BJ (cell line): ENCODE measurements around the gene CD4. TPM values are rescaled to one million over a fixed set of nuclear protein-coding genes. Genes with fewer than 3 reads are reported as not detected.
A peak's percentile ranks its signal among the peaks of the same experiment; 100 is the strongest.

Experiments
- CTCF ChIA-PET: fragments of 350-600 bp; formaldehyde crosslinking; extraction: SDS; loops from one replicate; lab custom pipeline; 2021; ENCODE audit warnings: antibody characterized with exemption, inconsistent platforms; lab: Yijun Ruan, JAX
- POLR2A ChIA-PET: fragments of 300-600 bp; sonication (Branson Sonifier 250); formaldehyde crosslinking; extraction: SDS; loops from one replicate; lab custom pipeline; 2021; ENCODE audit warnings: antibody characterized with exemption; lab: Charles Lee
- DNase-seq: peaks from one replicate; pipeline ENCODE4 v3.0.0-alpha.2; 2011; ENCODE audit warnings: low read depth
- H3K27me3 ChIP-seq: 2 replicates; pipeline ENCODE4 v1.6.0; 2011; ENCODE audit warnings: low read length; ENCODE audit not compliant: control insufficient read depth, insufficient read depth
- H3K36me3 ChIP-seq: 2 replicates; pipeline ENCODE4 v1.5.1; 2011; ENCODE audit warnings: low read length; ENCODE audit not compliant: control insufficient read depth, insufficient read depth
- H3K4me3 ChIP-seq: 2 replicates; pipeline ENCODE4 v1.5.1; 2011; ENCODE audit warnings: low read depth, mild to moderate bottlenecking, control low read depth, low read length
- polyA plus RNA-seq: library from polyadenylated mRNA; depleted of rRNA; stranded (reverse); fragments of >200 nt; gene quantifications from 2 replicates; pipeline ENCODE4 v1.2.3, GENCODE V29; 2011
- TF ChIP-seq, protein P1 (sequence below): IDR thresholded peaks from 2 replicates; pipeline ENCODE4 v1.5.1; 2011; ENCODE audit warnings: low read depth, mild to moderate bottlenecking, control low read depth, inconsistent platforms, low read length, moderate library complexity; ENCODE audit not compliant: insufficient read depth

CD4 gene
- polyA plus RNA-seq, 1 experiment: 0.42 TPM

DNA sequence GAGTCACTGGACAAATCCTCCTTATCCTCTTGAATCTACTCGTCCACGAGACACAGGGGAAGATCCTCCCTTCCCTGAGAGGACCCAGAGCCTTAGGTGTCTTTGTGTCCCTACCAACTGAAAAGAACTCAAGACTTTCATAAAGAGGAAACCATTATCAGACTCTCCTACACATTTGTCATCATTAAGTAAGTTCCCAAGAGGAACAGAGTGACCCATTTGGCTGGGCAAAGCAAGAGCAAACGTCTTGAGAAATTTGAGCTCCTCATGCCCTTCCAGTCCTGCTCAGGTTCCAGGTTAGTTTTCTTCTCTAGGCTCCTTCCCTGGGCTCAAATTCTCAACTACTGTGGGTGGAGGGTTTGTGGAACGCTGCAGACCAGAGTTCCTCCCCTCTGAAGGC, 42.1 kb upstream of the CD4 start:
- no peak overlapping the region for H3K4me3 ChIP-seq
- DNase-seq: no peak
- POLR2A ChIA-PET: interaction anchor here (0.9 kb wide), 1 partner anchor 134 kb away, joined by 3 read pairs; no protein-coding TSS in a partner anchor
- CTCF ChIA-PET: interaction anchor here (0.8 to 1.5 kb wide), 3 partner anchors 19 to 101 kb away, joined by 3 to 4 read pairs (median 3); partner anchors contain the start of gene PTMS
- no peaks in the 10 kb centered on the region for H3K27me3 ChIP-seq
- H3K36me3 ChIP-seq: peaks cover 44% of the 10 kb centered on the region
- TF ChIP-seq, protein P1, sequence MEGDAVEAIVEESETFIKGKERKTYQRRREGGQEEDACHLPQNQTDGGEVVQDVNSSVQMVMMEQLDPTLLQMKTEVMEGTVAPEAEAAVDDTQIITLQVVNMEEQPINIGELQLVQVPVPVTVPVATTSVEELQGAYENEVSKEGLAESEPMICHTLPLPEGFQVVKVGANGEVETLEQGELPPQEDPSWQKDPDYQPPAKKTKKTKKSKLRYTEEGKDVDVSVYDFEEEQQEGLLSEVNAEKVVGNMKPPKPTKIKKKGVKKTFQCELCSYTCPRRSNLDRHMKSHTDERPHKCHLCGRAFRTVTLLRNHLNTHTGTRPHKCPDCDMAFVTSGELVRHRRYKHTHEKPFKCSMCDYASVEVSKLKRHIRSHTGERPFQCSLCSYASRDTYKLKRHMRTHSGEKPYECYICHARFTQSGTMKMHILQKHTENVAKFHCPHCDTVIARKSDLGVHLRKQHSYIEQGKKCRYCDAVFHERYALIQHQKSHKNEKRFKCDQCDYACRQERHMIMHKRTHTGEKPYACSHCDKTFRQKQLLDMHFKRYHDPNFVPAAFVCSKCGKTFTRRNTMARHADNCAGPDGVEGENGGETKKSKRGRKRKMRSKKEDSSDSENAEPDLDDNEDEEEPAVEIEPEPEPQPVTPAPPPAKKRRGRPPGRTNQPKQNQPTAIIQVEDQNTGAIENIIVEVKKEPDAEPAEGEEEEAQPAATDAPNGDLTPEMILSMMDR: no peak

DNA sequence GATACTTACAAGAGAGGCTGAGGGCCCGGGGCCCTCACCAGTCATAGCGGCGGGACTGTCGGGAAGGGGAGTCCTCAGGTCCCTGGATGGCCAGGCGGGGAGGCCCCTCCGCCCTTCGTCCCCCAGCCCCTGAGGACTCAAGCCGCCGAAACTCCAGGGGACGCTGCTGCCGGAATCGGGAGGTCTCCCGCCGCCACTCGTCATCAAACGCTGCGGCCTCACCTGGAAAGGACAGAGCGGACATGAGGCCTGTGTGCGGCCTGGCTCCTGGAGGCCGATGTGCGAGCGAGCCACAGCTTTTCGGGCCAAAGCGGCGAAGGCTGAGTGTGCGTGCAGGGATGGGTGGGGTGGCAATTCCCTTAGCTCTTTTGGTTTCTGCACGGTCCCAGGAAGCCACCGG, 40.6 kb upstream of the CD4 start:
- Histone ChIP-seq H3K36me3 (peaks cover 44% of the 10 kb centered on the region), H3K4me3 (no peak overlapping the region), H3K27me3 (no peaks in the 10 kb centered on the region)
- ChIA-PET POLR2A (no interaction called here), CTCF (interaction anchor here (1.1 kb wide), 1 partner anchor 30 kb away, joined by 3 read pairs; no protein-coding TSS in a partner anchor)
- DNase-seq: no peak
- TF ChIP-seq, protein P1: no peak

DNA sequence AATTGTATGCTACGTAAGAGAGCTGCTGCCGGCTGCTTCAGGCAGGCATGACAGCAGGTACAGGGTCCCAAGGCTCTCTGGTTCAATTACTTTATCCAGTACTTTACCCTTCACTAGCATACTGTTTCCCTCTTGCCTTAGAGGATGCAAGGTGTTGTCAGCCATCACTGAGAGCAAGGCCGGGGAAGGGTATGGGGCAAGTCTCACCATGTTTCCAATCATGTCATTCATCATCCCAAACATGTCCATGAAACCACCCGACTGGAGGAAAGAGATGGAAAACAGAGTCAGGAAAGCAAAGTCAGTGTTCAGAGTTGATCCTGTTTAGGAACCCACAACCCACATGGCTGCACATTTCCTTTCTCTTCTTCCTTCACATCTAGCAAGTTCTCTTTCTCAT, 38.8 kb upstream of the CD4 start:
- CTCF ChIA-PET: no interaction called here
- TF ChIP-seq, protein P1: no peak
- no peak for DNase-seq
- peaks cover 43% of the 10 kb centered on the region for H3K36me3 ChIP-seq
- H3K27me3 ChIP-seq: no peaks in the 10 kb centered on the region
- no peak overlapping the region for H3K4me3 ChIP-seq
- POLR2A ChIA-PET: no interaction called here

DNA sequence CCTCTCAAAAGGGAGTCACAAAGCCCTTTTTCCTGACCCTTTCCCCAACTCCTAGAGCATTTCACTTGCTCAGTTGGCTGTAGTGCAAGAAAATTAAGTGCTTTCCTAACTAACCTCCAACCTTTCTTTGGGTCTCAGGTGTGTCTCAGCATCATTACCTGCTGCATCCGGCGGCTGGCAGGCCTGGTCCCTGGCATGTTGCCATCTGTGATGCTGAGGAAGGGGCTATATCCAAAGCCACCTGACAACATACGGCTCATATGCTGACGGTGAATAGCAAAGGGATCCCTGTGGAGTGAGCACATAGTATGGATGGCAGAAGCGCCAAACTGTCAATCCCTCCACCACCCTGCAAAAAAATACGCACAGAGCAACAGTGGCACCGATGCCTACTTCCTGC, 37.6 kb upstream of the CD4 start:
- CTCF ChIA-PET: interaction anchor here (0.6 to 13.4 kb wide), 15 partner anchors 8 to 133 kb away, joined by 3 to 222 read pairs (median 12); partner anchors contain the start of genes GPR162, LAG3, P3H3 and PTMS
- POLR2A ChIA-PET: interaction anchor here (0.5 to 1.3 kb wide), 2 partner anchors 14 to 101 kb away, joined by 5 read pairs; partner anchors contain the start of gene PTMS
- H3K36me3 ChIP-seq: peaks cover 39% of the 10 kb centered on the region
- H3K4me3 ChIP-seq: peak overlapping the region; percentile 98
- DNase-seq: no peak
- H3K27me3 ChIP-seq: no peaks in the 10 kb centered on the region
- TF ChIP-seq, protein P1: no peak

DNA sequence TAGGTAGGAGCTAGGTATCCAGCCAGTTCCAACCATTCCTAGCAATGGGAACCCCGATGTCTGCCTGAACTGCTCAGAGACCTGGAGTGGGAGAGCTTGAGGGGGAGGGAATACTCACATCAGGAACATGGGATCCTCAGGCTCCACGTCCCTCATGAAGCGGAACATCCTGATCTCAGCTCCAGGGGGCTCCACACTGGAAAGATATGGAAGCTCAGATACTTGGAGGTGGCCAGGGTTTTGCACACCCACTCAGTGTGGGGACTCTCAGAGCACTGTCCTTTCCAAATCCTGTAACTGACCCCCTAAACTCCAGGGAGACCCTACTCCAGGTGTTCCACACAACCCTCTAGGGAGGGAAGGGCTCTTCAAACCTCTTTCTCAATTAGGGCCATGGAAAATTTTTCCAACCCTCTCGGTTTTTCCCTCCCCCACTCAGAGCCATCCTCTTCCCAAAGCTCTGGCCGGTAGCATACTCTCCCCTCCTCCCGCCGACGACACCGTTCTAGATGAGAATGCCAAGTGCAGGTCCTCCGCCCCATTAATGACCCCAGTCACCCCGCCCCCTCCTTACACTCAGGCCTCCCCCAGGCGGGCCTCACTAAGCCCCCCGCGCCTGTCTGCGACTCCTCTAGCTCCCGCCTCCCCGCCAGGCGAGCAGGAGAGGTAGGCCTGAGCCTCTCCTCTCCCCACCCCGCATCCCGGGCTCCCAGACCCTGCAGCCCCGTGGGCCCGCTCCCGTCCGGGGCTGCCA, 37.0 kb upstream of the CD4 start:
- ChIA-PET CTCF (interaction anchor here (0.6 to 13.4 kb wide), 31 partner anchors 8 to 681 kb away, joined by 3 to 222 read pairs (median 6); partner anchors contain the start of genes CDCA3, COPS7A, GPR162 and LAG3), POLR2A (interaction anchor here (0.5 to 1.9 kb wide), 5 partner anchors 13 to 380 kb away, joined by 3 to 14 read pairs (median 5); partner anchors contain the start of gene PTMS)
- H3K36me3 ChIP-seq: peaks cover 37% of the 10 kb centered on the region
- no peak for DNase-seq
- TF ChIP-seq, protein P1: peak; percentile 63
- H3K27me3 ChIP-seq: no peaks in the 10 kb centered on the region
- peak overlapping the region; percentile 98 for H3K4me3 ChIP-seq
